ENCODE data around the gene HERC3. TPM values are rescaled to one million over a fixed set of nuclear protein-coding genes. Genes with fewer than 3 reads are reported as not detected.

Gene HERC3
- polyA plus RNA-seq, 2 donors = 7.5 to 9.9 TPM

- Histone ChIP-seq H3K36me3 (ENCODE audit: control insufficient read depth in 2 of 2, insufficient read depth in 2 of 2, low read length in 1 of 2) (peaks cover 0 to 9% of the 10 kb centered on the region in 2 donors), H3K27me3 (ENCODE audit: control insufficient read depth in 1 of 2, insufficient read depth in 2 of 2, low read length in 2 of 2) (no peaks in the 10 kb centered on the region), H3K4me3 (ENCODE audit: low read depth in 1 of 2, low read length in 2 of 2) (no peak overlapping the region), H3K4me1 (ENCODE audit: control insufficient read depth in 2 of 2, insufficient read depth in 2 of 2, low read length in 1 of 2) (no peaks in the 10 kb centered on the region), H3K9me3 (ENCODE audit: control insufficient read depth in 2 of 2, insufficient read depth in 1 of 2, low read depth in 1 of 2, low read length in 1 of 2) (no peaks in the 10 kb centered on the region), H3K27ac (ENCODE audit: low read depth in 2 of 2, low read length in 1 of 2) (no peak overlapping the region)
- 82 to 87% methylated on average over 4 of the region's 4 CpGs for whole genome bisulfite sequencing, 2 donors
Measured at GRCh38 chr4:88653371-88653946, 61.2 kb downstream of the HERC3 start.

DNA sequence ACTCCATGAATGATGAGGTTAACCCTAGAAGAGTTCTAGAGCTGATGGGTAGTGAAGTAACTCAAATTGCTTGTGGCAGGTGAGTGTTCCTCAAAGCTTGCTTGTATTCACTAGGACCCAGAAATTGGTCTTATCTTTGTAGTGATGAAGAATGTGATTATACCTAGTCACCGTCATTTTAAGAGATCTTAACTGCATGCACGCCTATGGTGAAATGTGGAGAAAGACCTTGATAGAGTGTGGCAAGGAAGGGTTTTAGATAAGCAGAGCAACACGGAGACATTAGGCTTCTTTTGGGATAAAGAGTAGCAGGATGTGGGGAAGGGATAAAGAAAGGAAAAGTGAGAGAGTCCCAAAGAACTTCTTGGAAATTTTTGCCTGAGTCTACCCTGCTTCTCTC lies 62.9 kb downstream of the HERC3 start:
- 86 to 91% methylated on average over 3 of the region's 3 CpGs for WGBS, 2 donors
- Histone ChIP-seq H3K4me1 (ENCODE audit: control insufficient read depth in 2 of 2, insufficient read depth in 2 of 2, low read length in 1 of 2) (no peaks in the 10 kb centered on the region), H3K36me3 (ENCODE audit: control insufficient read depth in 2 of 2, insufficient read depth in 2 of 2, low read length in 1 of 2) (peaks cover 0 to 9% of the 10 kb centered on the region in 2 donors)

GRCh38 chr4:88659055-88659889 lies 67.0 kb downstream of the HERC3 start:
- no peaks in the 10 kb centered on the region for H3K27me3 ChIP-seq (ENCODE audit: control insufficient read depth in 1 of 2, insufficient read depth in 2 of 2, low read length in 2 of 2)
- peaks cover 0 to 12% of the 10 kb centered on the region in 2 donors for H3K36me3 ChIP-seq (ENCODE audit: control insufficient read depth in 2 of 2, insufficient read depth in 2 of 2, low read length in 1 of 2)
- no peak overlapping the region for H3K27ac ChIP-seq (ENCODE audit: low read depth in 2 of 2, low read length in 1 of 2)
- no peak overlapping the region for H3K4me3 ChIP-seq (ENCODE audit: low read depth in 1 of 2, low read length in 2 of 2)
- WGBS, 2 donors = 31 to 32% methylated on average over 4 of the region's 4 CpGs
- no peaks in the 10 kb centered on the region for H3K4me1 ChIP-seq (ENCODE audit: control insufficient read depth in 2 of 2, insufficient read depth in 2 of 2, low read length in 1 of 2)
- no peaks in the 10 kb centered on the region for H3K9me3 ChIP-seq (ENCODE audit: control insufficient read depth in 2 of 2, insufficient read depth in 1 of 2, low read depth in 1 of 2, low read length in 1 of 2)

More for the DNA sequence above, 62.9 kb downstream of the HERC3 start:
- no peaks in the 10 kb centered on the region for H3K27me3 ChIP-seq (ENCODE audit: control insufficient read depth in 1 of 2, insufficient read depth in 2 of 2, low read length in 2 of 2)
- H3K9me3 ChIP-seq (ENCODE audit: control insufficient read depth in 2 of 2, insufficient read depth in 1 of 2, low read depth in 1 of 2, low read length in 1 of 2) = no peaks in the 10 kb centered on the region
- no peak overlapping the region for H3K27ac ChIP-seq (ENCODE audit: low read depth in 2 of 2, low read length in 1 of 2)
- no peak overlapping the region for H3K4me3 ChIP-seq (ENCODE audit: low read depth in 1 of 2, low read length in 2 of 2)

DNA sequence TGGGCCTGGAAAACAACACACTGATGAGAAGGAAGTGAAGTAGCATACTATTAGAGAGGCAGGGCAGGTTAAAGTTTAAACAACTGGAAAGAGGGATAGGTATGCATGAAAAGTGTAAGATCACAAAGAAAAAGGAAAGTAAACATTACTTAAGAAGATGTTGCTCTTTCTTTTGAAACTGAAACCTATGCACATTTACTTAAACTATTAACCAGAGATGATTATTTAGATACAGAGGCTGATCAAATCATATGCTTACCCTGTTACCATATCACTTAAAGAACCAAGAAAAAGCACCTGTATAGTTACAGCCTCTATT lies 67.6 kb downstream of the HERC3 start:
- no peaks in the 10 kb centered on the region for H3K27me3 ChIP-seq (ENCODE audit: control insufficient read depth in 1 of 2, insufficient read depth in 2 of 2, low read length in 2 of 2)
- H3K4me3 ChIP-seq (ENCODE audit: low read depth in 1 of 2, low read length in 2 of 2) = no peak overlapping the region
- H3K4me1 ChIP-seq (ENCODE audit: control insufficient read depth in 2 of 2, insufficient read depth in 2 of 2, low read length in 1 of 2) = no peaks in the 10 kb centered on the region
- H3K27ac ChIP-seq (ENCODE audit: low read depth in 2 of 2, low read length in 1 of 2) = no peak overlapping the region
- H3K36me3 ChIP-seq (ENCODE audit: control insufficient read depth in 2 of 2, insufficient read depth in 2 of 2, low read length in 1 of 2) = peaks cover 0 to 12% of the 10 kb centered on the region in 2 donors
- H3K9me3 ChIP-seq (ENCODE audit: control insufficient read depth in 2 of 2, insufficient read depth in 1 of 2, low read depth in 1 of 2, low read length in 1 of 2) = no peaks in the 10 kb centered on the region

- Histone ChIP-seq H3K9me3 (ENCODE audit: control insufficient read depth in 2 of 2, insufficient read depth in 1 of 2, low read depth in 1 of 2, low read length in 1 of 2) (no peaks in the 10 kb centered on the region), H3K27ac (ENCODE audit: low read depth in 2 of 2, low read length in 1 of 2) (no peak overlapping the region), H3K4me3 (ENCODE audit: low read depth in 1 of 2, low read length in 2 of 2) (no peak overlapping the region), H3K4me1 (ENCODE audit: control insufficient read depth in 2 of 2, insufficient read depth in 2 of 2, low read length in 1 of 2) (no peaks in the 10 kb centered on the region), H3K27me3 (ENCODE audit: control insufficient read depth in 1 of 2, insufficient read depth in 2 of 2, low read length in 2 of 2) (no peaks in the 10 kb centered on the region), H3K36me3 (ENCODE audit: control insufficient read depth in 2 of 2, insufficient read depth in 2 of 2, low read length in 1 of 2) (peaks cover 0 to 9% of the 10 kb centered on the region in 2 donors)
- 75 to 79% methylated on average over 7 of the region's 7 CpGs for WGBS, 2 donors
Measured at GRCh38 chr4:88660446-88661294, 68.4 kb downstream of the HERC3 start.

GRCh38 chr4:88661739-88662138 lies 69.5 kb downstream of the HERC3 start:
- peaks cover 0 to 6% of the 10 kb centered on the region in 2 donors for H3K36me3 ChIP-seq (ENCODE audit: control insufficient read depth in 2 of 2, insufficient read depth in 2 of 2, low read length in 1 of 2)
- H3K27ac ChIP-seq (ENCODE audit: low read depth in 2 of 2, low read length in 1 of 2) = no peak overlapping the region
- H3K27me3 ChIP-seq (ENCODE audit: control insufficient read depth in 1 of 2, insufficient read depth in 2 of 2, low read length in 2 of 2) = no peaks in the 10 kb centered on the region
- WGBS, 2 donors = 86 to 93% methylated on average over 2 of the region's 2 CpGs
- H3K4me1 ChIP-seq (ENCODE audit: control insufficient read depth in 2 of 2, insufficient read depth in 2 of 2, low read length in 1 of 2) = no peaks in the 10 kb centered on the region
- no peak overlapping the region for H3K4me3 ChIP-seq (ENCODE audit: low read depth in 1 of 2, low read length in 2 of 2)
- no peaks in the 10 kb centered on the region for H3K9me3 ChIP-seq (ENCODE audit: control insufficient read depth in 2 of 2, insufficient read depth in 1 of 2, low read depth in 1 of 2, low read length in 1 of 2)

DNA sequence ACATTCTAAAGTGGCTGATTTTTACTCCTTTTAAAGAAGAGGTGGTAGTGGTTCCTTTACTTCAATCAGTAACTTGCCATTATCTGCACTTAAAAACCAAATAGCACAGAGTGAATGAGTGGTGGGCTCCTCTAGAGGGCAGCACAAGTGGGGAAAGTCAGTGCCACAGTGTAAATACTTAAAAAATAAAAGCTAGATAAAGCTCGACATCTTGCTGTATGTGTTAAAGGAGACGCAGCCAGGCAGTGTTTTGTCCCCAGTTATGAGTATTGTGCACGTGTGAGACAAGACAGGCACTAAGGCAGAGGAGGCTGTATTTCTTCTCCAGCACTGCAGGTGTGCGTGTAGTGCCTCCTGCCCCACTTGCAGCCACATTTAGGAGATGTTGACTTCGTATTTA lies 80.7 kb downstream of the HERC3 start:
- Histone ChIP-seq H3K9me3 (ENCODE audit: control insufficient read depth in 2 of 2, insufficient read depth in 1 of 2, low read depth in 1 of 2, low read length in 1 of 2) (no peaks in the 10 kb centered on the region), H3K4me3 (ENCODE audit: low read depth in 1 of 2, low read length in 2 of 2) (no peak overlapping the region), H3K27ac (ENCODE audit: low read depth in 2 of 2, low read length in 1 of 2) (no peak overlapping the region), H3K4me1 (ENCODE audit: control insufficient read depth in 2 of 2, insufficient read depth in 2 of 2, low read length in 1 of 2) (no peaks in the 10 kb centered on the region), H3K27me3 (ENCODE audit: control insufficient read depth in 1 of 2, insufficient read depth in 2 of 2, low read length in 2 of 2) (no peaks in the 10 kb centered on the region), H3K36me3 (ENCODE audit: control insufficient read depth in 2 of 2, insufficient read depth in 2 of 2, low read length in 1 of 2) (peaks cover 0 to 4% of the 10 kb centered on the region in 2 donors)
- WGBS, 2 donors = 68 to 74% methylated on average over 5 of the region's 5 CpGs

- Histone ChIP-seq H3K27me3 (ENCODE audit: control insufficient read depth in 1 of 2, insufficient read depth in 2 of 2, low read length in 2 of 2) (no peaks in the 10 kb centered on the region), H3K4me1 (ENCODE audit: control insufficient read depth in 2 of 2, insufficient read depth in 2 of 2, low read length in 1 of 2) (no peaks in the 10 kb centered on the region), H3K9me3 (ENCODE audit: control insufficient read depth in 2 of 2, insufficient read depth in 1 of 2, low read depth in 1 of 2, low read length in 1 of 2) (no peaks in the 10 kb centered on the region), H3K27ac (ENCODE audit: low read depth in 2 of 2, low read length in 1 of 2) (no peak overlapping the region), H3K36me3 (ENCODE audit: control insufficient read depth in 2 of 2, insufficient read depth in 2 of 2, low read length in 1 of 2) (peaks cover 0 to 4% of the 10 kb centered on the region in 2 donors), H3K4me3 (ENCODE audit: low read depth in 1 of 2, low read length in 2 of 2) (no peak overlapping the region)
- 89 to 95% methylated on average over 2 of the region's 2 CpGs for WGBS, 2 donors
Measured at GRCh38 chr4:88673886-88674285, 81.6 kb downstream of the HERC3 start.

DNA sequence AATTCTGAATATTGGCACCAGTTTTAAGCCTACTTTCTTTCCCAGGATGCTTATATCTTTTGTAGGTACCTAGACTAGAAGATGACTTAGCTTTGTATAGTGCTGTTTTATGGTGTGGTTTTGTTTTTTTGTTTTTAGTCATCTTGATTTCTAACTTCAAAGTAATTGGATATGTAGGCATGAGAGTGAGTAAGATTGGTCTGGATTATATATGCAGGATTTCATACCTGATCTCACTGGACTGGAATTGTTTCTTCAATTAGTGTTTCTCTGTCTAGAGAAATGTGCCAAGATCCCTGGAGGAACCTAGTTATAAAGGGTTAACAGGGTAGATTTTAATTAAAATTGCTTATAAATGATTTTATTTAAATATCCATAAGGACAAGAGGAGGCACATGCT lies 82.3 kb downstream of the HERC3 start:
- no peak overlapping the region for H3K27ac ChIP-seq (ENCODE audit: low read depth in 2 of 2, low read length in 1 of 2)
- H3K27me3 ChIP-seq (ENCODE audit: control insufficient read depth in 1 of 2, insufficient read depth in 2 of 2, low read length in 2 of 2) = no peaks in the 10 kb centered on the region
- no peak overlapping the region for H3K4me3 ChIP-seq (ENCODE audit: low read depth in 1 of 2, low read length in 2 of 2)
- no peaks in the 10 kb centered on the region for H3K9me3 ChIP-seq (ENCODE audit: control insufficient read depth in 2 of 2, insufficient read depth in 1 of 2, low read depth in 1 of 2, low read length in 1 of 2)
- no peaks in the 10 kb centered on the region for H3K4me1 ChIP-seq (ENCODE audit: control insufficient read depth in 2 of 2, insufficient read depth in 2 of 2, low read length in 1 of 2)
- H3K36me3 ChIP-seq (ENCODE audit: control insufficient read depth in 2 of 2, insufficient read depth in 2 of 2, low read length in 1 of 2) = peaks cover 0 to 4% of the 10 kb centered on the region in 2 donors
